ENCODE measurements around the gene SERPINC1.
"Not testable (repeated sequence)": the region's sequence is repeated elsewhere in the genome, so short reads cannot be mapped to it uniquely, and the experiment has no call there.

Gene SERPINC1

GRCh38 chr1:173859547-173859946, 57.6 kb downstream of the SERPINC1 start:
- POLR2A ChIA-PET, result interaction anchor here (0.6 kb wide), 1 partner anchor 447 kb away, joined by 4 read pairs; no protein-coding TSS in a partner anchor
- CTCF ChIA-PET; H3K4me1 ChIP-seq (ENCODE audit: control extremely low read depth in 1 of 4, control insufficient read depth in 4 of 4, insufficient read depth in 4 of 4, low read length in 3 of 4); H3K4me3 ChIP-seq (ENCODE audit: control insufficient read depth in 1 of 7, extremely low read depth in 1 of 7, insufficient read depth in 4 of 7, low read depth in 2 of 7, low read length in 6 of 7); H3K9me3 ChIP-seq (ENCODE audit: control extremely low read depth in 1 of 5, control insufficient read depth in 4 of 5, insufficient read depth in 2 of 5, low read depth in 1 of 5, low read length in 4 of 5); H3K27ac ChIP-seq (ENCODE audit: insufficient read depth in 1 of 2, low read depth in 1 of 2, low read length in 2 of 2, poor library complexity in 1 of 2, severe bottlenecking in 2 of 2); H3K27me3 ChIP-seq (replicated peaks in 2 of 5; ENCODE audit: control insufficient read depth in 4 of 5, insufficient read depth in 5 of 5, low read length in 4 of 5); DNase-seq: not testable (repeated sequence)
- WGBS (ENCODE audit: insufficient coverage), result no CpG with 5 or more reads among the region's 5 CpGs
- peaks cover 15 to 53% (median 39%) of the 10 kb centered on the region in 4 experiments for H3K36me3 ChIP-seq (ENCODE audit: control insufficient read depth in 4 of 4, insufficient read depth in 4 of 4, low read length in 3 of 4)

- ChIA-PET POLR2A (no interaction called here), CTCF (interaction anchor here (1.2 kb wide), 1 partner anchor 8 kb away, joined by 4 read pairs; no protein-coding TSS in a partner anchor)
- H3K27me3 ChIP-seq (replicated peaks in 2 of 5; ENCODE audit: control insufficient read depth in 4 of 5, insufficient read depth in 5 of 5, low read length in 4 of 5), result no peaks in the 10 kb centered on the region
- H3K27ac ChIP-seq (ENCODE audit: insufficient read depth in 1 of 2, low read depth in 1 of 2, low read length in 2 of 2, poor library complexity in 1 of 2, severe bottlenecking in 2 of 2), result no peak overlapping the region
- H3K36me3 ChIP-seq (ENCODE audit: control insufficient read depth in 4 of 4, insufficient read depth in 4 of 4, low read length in 3 of 4), result peaks cover 8 to 51% (median 35%) of the 10 kb centered on the region in 4 experiments
- DNase-seq, result no peak
- H3K9me3 ChIP-seq (ENCODE audit: control extremely low read depth in 1 of 5, control insufficient read depth in 4 of 5, insufficient read depth in 2 of 5, low read depth in 1 of 5, low read length in 4 of 5), result no peaks in the 10 kb centered on the region
- WGBS (ENCODE audit: insufficient coverage), result 83% methylated on average over 2 of the region's 4 CpGs
- H3K4me1 ChIP-seq (ENCODE audit: control extremely low read depth in 1 of 4, control insufficient read depth in 4 of 4, insufficient read depth in 4 of 4, low read length in 3 of 4), result no peaks in the 10 kb centered on the region
- H3K4me3 ChIP-seq (ENCODE audit: control insufficient read depth in 1 of 7, extremely low read depth in 1 of 7, insufficient read depth in 4 of 7, low read depth in 2 of 7, low read length in 6 of 7), result no peak overlapping the region
Measured at GRCh38 chr1:173857363-173857917, 59.7 kb downstream of the SERPINC1 start.

GRCh38 chr1:173856903-173857302, 60.2 kb downstream of the SERPINC1 start:
- DNase-seq, result no peak
- WGBS (ENCODE audit: insufficient coverage), result 100% methylated on average over 1 of the region's 2 CpGs
- H3K4me3 ChIP-seq (ENCODE audit: control insufficient read depth in 1 of 7, extremely low read depth in 1 of 7, insufficient read depth in 4 of 7, low read depth in 2 of 7, low read length in 6 of 7), result no peak overlapping the region
- CTCF ChIA-PET, result interaction anchor here (1.2 kb wide), 1 partner anchor 9 kb away, joined by 4 read pairs; no protein-coding TSS in a partner anchor
- H3K36me3 ChIP-seq (ENCODE audit: control insufficient read depth in 4 of 4, insufficient read depth in 4 of 4, low read length in 3 of 4), result peaks cover 10 to 54% (median 35%) of the 10 kb centered on the region in 4 experiments
- no peak overlapping the region for H3K27ac ChIP-seq (ENCODE audit: insufficient read depth in 1 of 2, low read depth in 1 of 2, low read length in 2 of 2, poor library complexity in 1 of 2, severe bottlenecking in 2 of 2)
- no peaks in the 10 kb centered on the region for H3K9me3 ChIP-seq (ENCODE audit: control extremely low read depth in 1 of 5, control insufficient read depth in 4 of 5, insufficient read depth in 2 of 5, low read depth in 1 of 5, low read length in 4 of 5)
- no peaks in the 10 kb centered on the region for H3K4me1 ChIP-seq (ENCODE audit: control extremely low read depth in 1 of 4, control insufficient read depth in 4 of 4, insufficient read depth in 4 of 4, low read length in 3 of 4)
- POLR2A ChIA-PET, result no interaction called here
- H3K27me3 ChIP-seq (replicated peaks in 2 of 5; ENCODE audit: control insufficient read depth in 4 of 5, insufficient read depth in 5 of 5, low read length in 4 of 5), result no peaks in the 10 kb centered on the region

GRCh38 chr1:173856014-173856413, 61.1 kb downstream of the SERPINC1 start:
- no peaks in the 10 kb centered on the region for H3K27me3 ChIP-seq (replicated peaks in 2 of 5; ENCODE audit: control insufficient read depth in 4 of 5, insufficient read depth in 5 of 5, low read length in 4 of 5)
- peaks cover 12 to 55% (median 36%) of the 10 kb centered on the region in 4 experiments for H3K36me3 ChIP-seq (ENCODE audit: control insufficient read depth in 4 of 4, insufficient read depth in 4 of 4, low read length in 3 of 4)
- no peaks in the 10 kb centered on the region for H3K4me1 ChIP-seq (ENCODE audit: control extremely low read depth in 1 of 4, control insufficient read depth in 4 of 4, insufficient read depth in 4 of 4, low read length in 3 of 4)
- no peaks in the 10 kb centered on the region for H3K9me3 ChIP-seq (ENCODE audit: control extremely low read depth in 1 of 5, control insufficient read depth in 4 of 5, insufficient read depth in 2 of 5, low read depth in 1 of 5, low read length in 4 of 5)
- no peak for DNase-seq
- CTCF ChIA-PET, result interaction anchor here (1.2 kb wide), 1 partner anchor 10 kb away, joined by 4 read pairs; no protein-coding TSS in a partner anchor
- no peak overlapping the region for H3K4me3 ChIP-seq (ENCODE audit: control insufficient read depth in 1 of 7, extremely low read depth in 1 of 7, insufficient read depth in 4 of 7, low read depth in 2 of 7, low read length in 6 of 7)
- WGBS (ENCODE audit: insufficient coverage), result 100% methylated on average over 1 of the region's 1 CpG
- POLR2A ChIA-PET, result no interaction called here
- H3K27ac ChIP-seq (ENCODE audit: insufficient read depth in 1 of 2, low read depth in 1 of 2, low read length in 2 of 2, poor library complexity in 1 of 2, severe bottlenecking in 2 of 2), result no peak overlapping the region

Data from common myeloid progenitor, CD34-positive (primary cell).